GM12878 (cell line): ENCODE measurements around the gene GTF2B. TPM values are rescaled to one million over a fixed set of nuclear protein-coding genes. Genes with fewer than 3 reads are reported as not detected.

Source experiments
- ATAC-seq: fragments of 200-7000 bp; cut with Tn5 transposase; 3 replicates; pipeline ENCODE4 v1.9.1; 2020; ENCODE audit warnings: mild to moderate bottlenecking, moderate library complexity
- BruUV-seq: library from RNA; stranded (reverse); fragments of 400-500 nt; replicated peaks from 2 replicates; lab custom pipeline; 2021; lab: Mats Ljungman, UMichigan
- CTCF ChIA-PET: fragments of 300-600 bp; sonication (Branson Sonifier 250); formaldehyde crosslinking; extraction: SDS; loops from one replicate; lab custom pipeline; 2021; ENCODE audit warnings: inconsistent platforms; lab: Yijun Ruan, JAX
- POLR2A ChIA-PET: fragments of 350-600 bp; formaldehyde crosslinking; extraction: SDS; loops from one replicate; lab custom pipeline; 2021; ENCODE audit warnings: inconsistent platforms; lab: Charles Lee
- RAD21 ChIA-PET: fragments of 300-600 bp; sonication (Branson Sonifier 250); formaldehyde crosslinking; loops from one replicate; lab custom pipeline; 2023; ENCODE audit warnings: antibody characterized with exemption; ENCODE audit not compliant: unreplicated experiment; lab: Charles Lee
- SMC1A ChIA-PET: fragments of 300-600 bp; sonication (Branson Sonifier 250); formaldehyde crosslinking; loops from one replicate; lab custom pipeline; 2023; ENCODE audit not compliant: unreplicated experiment, uncharacterized antibody; lab: Charles Lee
- DNase-seq: peaks from one replicate; pipeline ENCODE4 v3.0.0-alpha.2; 2011; ENCODE audit warnings: low read depth, low spot score
- FAIRE-seq: peaks from 3 replicates; lab custom pipeline; 2011; peaks lifted over from hg19 to GRCh38; lab: Jason Lieb, UNC
- H2AFZ ChIP-seq: 2 replicates; pipeline ENCODE4 v1.6.0; 2011; ENCODE audit warnings: low read depth, low read length, control low read depth; ENCODE audit not compliant: control insufficient read depth
- H3K27ac ChIP-seq: 2 replicates; pipeline ENCODE4 v1.5.1; 2011; ENCODE audit warnings: control low read depth; ENCODE audit not compliant: control insufficient read depth, insufficient read depth
- H3K27me3 ChIP-seq, 2 experiments: replicated peaks in 1 of 2; 2 replicates each; pipeline versions ENCODE4 v1.6.0 to v1.6.1; 2011; ENCODE audit warnings: low read length in 1 of 2; ENCODE audit not compliant: control insufficient read depth in 2 of 2, insufficient read depth in 2 of 2
- H3K36me3 ChIP-seq, 2 experiments: 2 replicates each; pipeline ENCODE4 v1.5.1; 2011; ENCODE audit warnings: low read length in 1 of 2; ENCODE audit not compliant: control insufficient read depth in 2 of 2, insufficient read depth in 2 of 2
- H3K4me1 ChIP-seq: 2 replicates; pipeline ENCODE4 v1.6.1; 2011; ENCODE audit warnings: mild to moderate bottlenecking, low read length, moderate library complexity, mixed read lengths; ENCODE audit not compliant: control insufficient read depth, insufficient read depth
- H3K4me2 ChIP-seq: 2 replicates; pipeline ENCODE4 v1.6.0; 2011; ENCODE audit warnings: control low read depth; ENCODE audit not compliant: control insufficient read depth, insufficient read depth
- H3K4me3 ChIP-seq: fragments of 200-600 bp; sonication (generic); 2 replicates; pipeline ENCODE4 v1.5.1; 2016
- H3K79me2 ChIP-seq: 2 replicates; pipeline ENCODE4 v1.6.0; 2011; ENCODE audit warnings: low read length; ENCODE audit not compliant: control insufficient read depth, insufficient read depth
- H3K9ac ChIP-seq: 2 replicates; pipeline ENCODE4 v1.8.0; 2011; ENCODE audit warnings: low read length, control low read depth, mixed read lengths; ENCODE audit not compliant: control insufficient read depth, insufficient read depth
- H3K9me3 ChIP-seq: replicated peaks from 3 replicates; pipeline ENCODE4 v1.5.1; 2011; ENCODE audit warnings: mild to moderate bottlenecking, low read length; ENCODE audit not compliant: control insufficient read depth, insufficient read depth
- H4K20me1 ChIP-seq: 2 replicates; pipeline ENCODE4 v1.6.0; 2011; ENCODE audit not compliant: control insufficient read depth, insufficient read depth
- CBFB ChIP-seq: IDR thresholded peaks from 2 replicates; pipeline ENCODE4 v1.6.1; 2016; ENCODE audit warnings: antibody characterized with exemption, low read depth
- EED ChIP-seq: sonication (generic); IDR thresholded peaks from 2 replicates; pipeline ENCODE4 v1.6.1; 2016; ENCODE audit warnings: antibody characterized with exemption, low read depth
- EP300 ChIP-seq, 2 experiments: fragments of 150-350 bp in 1 of 2; IDR thresholded peaks; 2 replicates each; pipeline ENCODE4 v1.6.1; 2011 to 2012; ENCODE audit warnings: low read depth in 2 of 2, low read length in 2 of 2, borderline replicate concordance in 1 of 2, improper control_type of control experiment in 1 of 2, inconsistent platforms in 1 of 2; ENCODE audit not compliant: control insufficient read depth in 1 of 2
- ETV6 ChIP-seq, 2 experiments: fragments of 450-650 bp in 1 of 2; IDR thresholded peaks in 1 of 2; conservative IDR thresholded peaks in 1 of 2; 2 replicates each; pipeline ENCODE4 v1.6.1; 2014; ENCODE audit warnings: antibody characterized with exemption in 1 of 2, borderline replicate concordance in 1 of 2, low read depth in 1 of 2, mild to moderate bottlenecking in 1 of 2, moderate library complexity in 1 of 2
- HDAC2 ChIP-seq: fragments of 200-600 bp; sonication (generic); IDR thresholded peaks from 2 replicates; pipeline ENCODE4 v1.6.1; 2017
- IKZF2 ChIP-seq, 2 experiments: fragments of 450-650 bp; IDR thresholded peaks; 2 replicates each; pipeline ENCODE4 v1.6.1; 2017; ENCODE audit warnings: mild to moderate bottlenecking in 2 of 2, moderate library complexity in 2 of 2
- IRF3 ChIP-seq: fragments of 450-650 bp; IDR thresholded peaks from 2 replicates; pipeline ENCODE4 v1.6.1; 2014; ENCODE audit warnings: mild to moderate bottlenecking
- JUNB ChIP-seq: IDR thresholded peaks from 2 replicates; pipeline ENCODE4 v1.6.1; 2016; ENCODE audit warnings: antibody characterized with exemption, mild to moderate bottlenecking
- KLF5 ChIP-seq: fragments of 450-650 bp; IDR thresholded peaks from 2 replicates; pipeline ENCODE4 v1.6.1; 2014; ENCODE audit warnings: mild to moderate bottlenecking; ENCODE audit not compliant: partially characterized antibody
- MEF2A ChIP-seq: IDR thresholded peaks from 2 replicates; pipeline ENCODE4 v1.6.1; 2011; ENCODE audit warnings: low read depth, mild to moderate bottlenecking, low read length, moderate library complexity; ENCODE audit not compliant: insufficient read depth
- MTA3 ChIP-seq: IDR thresholded peaks from 2 replicates; pipeline ENCODE4 v1.6.1; 2012; ENCODE audit warnings: low read length, inconsistent platforms, borderline replicate concordance
- MYC ChIP-seq: IDR thresholded peaks from 2 replicates; pipeline ENCODE4 v1.6.1; 2011; ENCODE audit warnings: mild to moderate bottlenecking, low read length, moderate library complexity, inconsistent platforms; ENCODE audit not compliant: insufficient read depth, insufficient replicate concordance, insufficient read length, severe bottlenecking
- NBN ChIP-seq: fragments of 450-650 bp; IDR thresholded peaks from 2 replicates; pipeline ENCODE4 v1.6.1; 2016
- NFYB ChIP-seq: IDR thresholded peaks from 2 replicates; pipeline ENCODE4 v1.6.1; 2011; ENCODE audit warnings: low read depth, mild to moderate bottlenecking, low read length, improper control_type of control experiment, moderate library complexity; ENCODE audit not compliant: insufficient read depth
- PAX5 ChIP-seq: IDR thresholded peaks from 2 replicates; pipeline ENCODE4 v1.6.1; 2011; ENCODE audit warnings: low read depth, low read length, borderline replicate concordance
- SIX5 ChIP-seq: IDR thresholded peaks from 2 replicates; pipeline ENCODE4 v1.6.1; 2011; ENCODE audit warnings: mild to moderate bottlenecking, low read depth, low read length, moderate library complexity; ENCODE audit not compliant: severe bottlenecking
- SMAD1 ChIP-seq: fragments of 450-650 bp; IDR thresholded peaks from 2 replicates; pipeline ENCODE4 v1.6.1; 2018; ENCODE audit warnings: mild to moderate bottlenecking, low read depth; ENCODE audit not compliant: partially characterized antibody
- SMARCA5 ChIP-seq: fragments of 450-650 bp; IDR thresholded peaks from 2 replicates; pipeline ENCODE4 v1.6.1; 2017; ENCODE audit warnings: mild to moderate bottlenecking
- SUZ12 ChIP-seq: fragments of 200-600 bp; sonication (generic); IDR thresholded peaks from one replicate; pipeline ENCODE4 v1.6.1; 2018; ENCODE audit warnings: antibody characterized with exemption, mild to moderate bottlenecking; ENCODE audit not compliant: unreplicated experiment
- TBL1XR1 ChIP-seq: IDR thresholded peaks from 2 replicates; pipeline ENCODE4 v1.6.1; 2012; ENCODE audit warnings: low read depth, low read length, improper control_type of control experiment
- ZBTB33 ChIP-seq: fragments of 450-650 bp; IDR thresholded peaks from 2 replicates; pipeline ENCODE4 v1.6.1; 2017; ENCODE audit warnings: mild to moderate bottlenecking
- ZNF274 ChIP-seq: IDR thresholded peaks from one replicate; pipeline ENCODE4 v1.8.0; 2011; ENCODE audit not compliant: insufficient read length, insufficient read depth
- WGBS: methylation state at CpG from one replicate; pipeline ENCODE4 v1.1.6; 2016; ENCODE audit warnings: low lambda C conversion rate; ENCODE audit not compliant: insufficient replicate concordance, insufficient coverage; ENCODE audit errors: missing lambda C conversion rate; 5-methylcytosine and 5-hydroxymethylcytosine counted together
- in situ Hi-C: fragments of 300-500 bp; cut with MboI; formaldehyde crosslinking; loops from 9 replicates; pipeline ENCODE4 v1.14.3; 2018; ENCODE audit warnings: mixed read lengths
- intact Hi-C: fragments of 100-400 bp; cut with micrococcal nuclease; formaldehyde crosslinking; loops from one replicate; pipeline ENCODE4 v1.14.2; 2022; ENCODE audit not compliant: unreplicated experiment
- polyA plus RNA-seq, 11 experiments: library from polyadenylated mRNA; depleted of rRNA in 4 of 11; unstranded in 6 of 11; stranded (reverse) in 5 of 11; fragments of >200 nt; fragmentation: Nextera tagmentation in 4 of 11; fragmentation: Illumina TruSeq in 1 of 11; extraction: Ambion mirVana in 4 of 11; extraction: Trizol in 1 of 11; gene quantifications; 1 replicate in 1 of 11; 2 replicates in 10 of 11; pipeline versions ENCODE4 v1.2.1 to v1.2.3, GENCODE V29; 2011 to 2016; ENCODE audit warnings: inconsistent platforms in 2 of 11, missing spikeins in 2 of 11, low read depth in 1 of 11
- total RNA-seq, 4 experiments: library from RNA; depleted of rRNA in 3 of 4; stranded (reverse); fragments of >200 nt in 3 of 4; fragmentation: Illumina TruSeq in 1 of 4; extraction: Trizol in 1 of 4; gene quantifications; 2 replicates each; pipeline versions ENCODE4 v1.2.1 to v1.2.3, GENCODE V29; 2013 to 2021

GTF2B gene
- total and polyA plus RNA-seq, 10 of the 15 experiments (the other 5 are each of a cell fraction or from before 2014, with no cell fraction given), result 27.9 to 79.7 (median 59.5) TPM

DNA sequence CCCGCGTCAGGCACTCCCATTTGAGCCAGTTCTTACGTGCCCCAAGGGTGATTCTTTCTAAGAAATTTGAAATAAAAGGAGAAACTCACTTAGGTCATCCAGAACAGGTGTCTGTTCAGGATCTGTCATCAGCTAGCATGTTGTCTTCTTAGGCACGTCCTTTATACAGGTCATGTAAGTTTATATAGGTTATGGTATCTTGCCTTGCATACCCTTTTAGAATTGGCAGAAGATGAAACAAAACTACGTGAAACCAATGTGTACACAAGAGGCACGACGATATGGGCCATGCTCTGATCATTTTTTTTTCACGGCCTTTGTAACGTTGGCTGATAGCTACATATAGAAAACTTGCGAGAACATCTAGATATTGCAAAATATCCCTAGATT is 579 bp upstream of the GTF2B start (continued):
- TF ChIP-seq SMAD1, result no peak
- TF ChIP-seq SMARCA5, result no peak
- TF ChIP-seq SUZ12, result no peak
- TF ChIP-seq PAX5, result no peak
- no peak for TF ChIP-seq MYC
- no peak for TF ChIP-seq ETV6 (conservative IDR thresholded peaks at IDR 0.05 in 1 of 2, IDR thresholded peaks at IDR 0.05 in 1 of 2; ENCODE audit: borderline replicate concordance in 1 of 2, low read depth in 1 of 2)
- TF ChIP-seq, all 136 proteins: peak for 0

DNA sequence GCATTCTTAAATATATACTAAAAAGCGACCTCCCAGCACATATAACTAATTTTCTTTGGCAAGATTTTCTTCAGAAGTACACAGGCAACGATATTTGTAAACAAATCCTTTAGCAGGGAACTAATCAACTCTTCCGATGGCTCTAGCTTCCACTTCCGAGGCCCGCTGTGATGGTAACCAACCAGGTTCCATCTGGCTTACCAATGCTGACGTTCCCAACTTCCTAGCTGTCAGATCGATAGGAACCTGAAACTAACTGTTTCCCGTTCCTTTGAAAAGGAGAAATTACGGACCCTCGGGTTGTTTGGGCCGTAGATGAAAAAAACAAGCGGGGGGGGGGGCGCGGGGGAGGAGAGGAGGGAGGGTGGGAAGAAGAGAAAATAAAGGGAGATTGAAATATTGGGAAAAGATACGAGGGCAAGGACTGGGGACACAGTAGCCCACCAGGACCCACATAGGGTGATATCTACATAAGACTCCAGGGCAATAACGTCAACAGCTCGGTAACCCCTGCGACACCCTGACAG is 513 bp downstream of the GTF2B start:
- H2AFZ ChIP-seq, result peak overlapping the region; percentile 81
- BruUV-seq, result no TSS peak
- 2% methylated on average over 12 of the region's 18 CpGs for WGBS
- ChIA-PET RAD21 (interaction anchor here (1.6 to 2.4 kb wide), 2 partner anchors 94 to 209 kb away, joined by 4 to 5 read pairs; no protein-coding TSS in a partner anchor), CTCF (interaction anchor here (4.5 kb wide), 1 partner anchor 14 kb away, joined by 65 read pairs; no protein-coding TSS in a partner anchor), SMC1A (interaction anchor here (1.2 to 2.1 kb wide), 3 partner anchors 13 to 205 kb away, joined by 3 to 6 read pairs (median 3); no protein-coding TSS in a partner anchor), POLR2A (interaction anchor here (0.5 to 1.4 kb wide), 5 partner anchors 13 to 309 kb away, joined by 3 read pairs; no protein-coding TSS in a partner anchor)
- peak overlapping the region; percentile 96 for H3K9ac ChIP-seq
- intact Hi-C loops, result no loop called here
- H3K27me3 ChIP-seq, result no peaks in the 10 kb centered on the region
- peak overlapping the region; percentile 68 for H3K4me2 ChIP-seq
- peak; percentile 59 for ATAC-seq
- in situ Hi-C loops, result no loop called here
- no peak for FAIRE-seq
- peaks cover 2% of the 10 kb centered on the region; the same call in 1 of the 2 replicates for H3K4me1 ChIP-seq
- H3K4me3 ChIP-seq, result peak overlapping the region; percentile 97
- no peak for DNase-seq
- H4K20me1 ChIP-seq, result no peaks in the 10 kb centered on the region
- peaks cover 44% of the 10 kb centered on the region for H3K79me2 ChIP-seq
- H3K36me3 ChIP-seq, result peaks cover 0 to 9% of the 10 kb centered on the region in 2 experiments; a peak in 1 of 4 replicates
- peak overlapping the region; percentile 91 for H3K27ac ChIP-seq
- H3K9me3 ChIP-seq, result no peaks in the 10 kb centered on the region
- TF ChIP-seq HDAC2 (no peak), SIX5 (no peak), ZNF274 (no peak), IRF3 (no peak), EP300 (IDR thresholded peaks at IDR 0.05; ENCODE audit: borderline replicate concordance in 1 of 2, control insufficient read depth in 1 of 2, low read depth in 2 of 2, low read length in 2 of 2) (no peak), MTA3 (no peak), JUNB (no peak), MEF2A (no peak), EED (no peak), TBL1XR1 (no peak), SUZ12 (no peak), ZBTB33 (no peak), CBFB (no peak), NBN (no peak), IKZF2 (IDR thresholded peaks at IDR 0.05) (no peak), NFYB (no peak), KLF5 (no peak)
